B cell (primary cell): ENCODE data around the gene ALDH1A2. TPM values are rescaled to one million over a fixed set of nuclear protein-coding genes. Genes with fewer than 3 reads are reported as not detected.

Source experiments
- ATAC-seq: fragments of 200-7000 bp; cut with Tn5 transposase; one replicate; pipeline ENCODE4 v1.10.0; 2021; ENCODE audit warnings: low read depth, mild to moderate bottlenecking, moderate number of reproducible peaks, moderate library complexity
- CTCF ChIA-PET: fragments of 350-600 bp; sonication (Branson Sonifier 250); formaldehyde crosslinking; loops from one replicate; lab custom pipeline; 2021; ENCODE audit warnings: antibody characterized with exemption, inconsistent platforms; lab: Charles Lee
- POLR2A ChIA-PET: fragments of 350-600 bp; sonication (Branson Sonifier 250); formaldehyde crosslinking; loops from one replicate; lab custom pipeline; 2021; ENCODE audit warnings: antibody characterized with exemption; lab: Charles Lee
- DNase-seq: peaks from one replicate; pipeline ENCODE4 v3.0.0; 2013
- H2AFZ ChIP-seq: 2 replicates; pipeline ENCODE4 v1.6.1; 2012; ENCODE audit warnings: mild to moderate bottlenecking, low read depth, low read length; ENCODE audit not compliant: insufficient read depth, poor library complexity, severe bottlenecking
- H3K27ac ChIP-seq, 2 donors: 1 replicate in 1 of 2; 2 replicates in 1 of 2; pipeline ENCODE4 v1.5.1; 2012 to 2013; ENCODE audit warnings: low read length in 2 of 2, mild to moderate bottlenecking in 2 of 2, moderate library complexity in 1 of 2
- H3K27me3 ChIP-seq, 4 experiments: fragments of 200-600 bp in 1 of 4; sonication (generic) in 1 of 4; replicated peaks in 1 of 4; 1 replicate in 2 of 4; 2 replicates in 2 of 4; pipeline versions ENCODE4 v1.6.1 to v1.7.0; 2013 to 2016; ENCODE audit warnings: low read length in 3 of 4, mild to moderate bottlenecking in 2 of 4, mixed read lengths in 1 of 4, moderate library complexity in 1 of 4; ENCODE audit not compliant: insufficient read depth in 4 of 4, control insufficient read depth in 3 of 4; ENCODE audit errors: control extremely low read depth in 1 of 4
- H3K36me3 ChIP-seq, 2 experiments: replicated peaks in 1 of 2; 1 replicate in 1 of 2; 2 replicates in 1 of 2; pipeline versions ENCODE4 v1.6.1 to v1.7.1; 2013; ENCODE audit warnings: low read length in 1 of 2; ENCODE audit not compliant: insufficient read depth in 2 of 2, control insufficient read depth in 1 of 2; ENCODE audit errors: control extremely low read depth in 1 of 2, extremely low read depth in 1 of 2
- H3K4me1 ChIP-seq, 2 donors: fragments of 200-600 bp in 1 of 2; sonication (generic) in 1 of 2; 1 replicate in 1 of 2; 2 replicates in 1 of 2; pipeline versions ENCODE4 v1.5.1 to v1.6.1; 2013 to 2017; ENCODE audit warnings: low read length in 2 of 2; ENCODE audit not compliant: control insufficient read depth in 2 of 2, insufficient read depth in 2 of 2
- H3K4me2 ChIP-seq: replicated peaks from 2 replicates; pipeline ENCODE3; 2012; ENCODE audit warnings: mild to moderate bottlenecking, low read depth, low read length; ENCODE audit not compliant: poor library complexity, severe bottlenecking
- H3K4me3 ChIP-seq, 5 experiments: fragments of 200-600 bp in 1 of 5; sonication (generic) in 1 of 5; 1 replicate in 3 of 5; 2 replicates in 2 of 5; pipeline versions ENCODE4 v1.5.1 to v1.7.0; 2011 to 2016; ENCODE audit warnings: low read length in 4 of 5, mild to moderate bottlenecking in 4 of 5, low read depth in 2 of 5, control low read depth in 1 of 5, moderate library complexity in 1 of 5; ENCODE audit not compliant: insufficient read depth in 1 of 5; ENCODE audit errors: control extremely low read depth in 1 of 5, extremely low read depth in 1 of 5
- H3K79me2 ChIP-seq: fragments of 200-600 bp; sonication (generic); one replicate; pipeline ENCODE4 v1.6.0; 2016; ENCODE audit warnings: low read length; ENCODE audit not compliant: control insufficient read depth, insufficient read depth
- H3K9ac ChIP-seq: fragments of 200-600 bp; sonication (generic); 2 replicates; pipeline ENCODE4 v1.6.1; 2017; ENCODE audit warnings: mild to moderate bottlenecking, low read length, moderate library complexity
- H3K9me3 ChIP-seq, 3 donors: one replicate each; pipeline versions ENCODE4 v1.6.1 to v1.7.1; 2013; ENCODE audit warnings: low read length in 2 of 3; ENCODE audit not compliant: control insufficient read depth in 2 of 3, insufficient read depth in 1 of 3; ENCODE audit errors: control extremely low read depth in 1 of 3
- H4K20me1 ChIP-seq: 2 replicates; pipeline ENCODE4 v1.6.0; 2012; ENCODE audit warnings: mild to moderate bottlenecking, low read length; ENCODE audit not compliant: insufficient read depth, control insufficient read depth, poor library complexity, severe bottlenecking
- H3K27ac Mint-ChIP-seq: one replicate; pipeline ENCODE4 v1.8.0; 2021; ENCODE audit warnings: mixed read lengths
- H3K27me3 Mint-ChIP-seq: one replicate; pipeline ENCODE4 v1.8.0; 2021; ENCODE audit warnings: mixed read lengths
- H3K4me1 Mint-ChIP-seq: one replicate; pipeline ENCODE4 v1.8.0; 2021; ENCODE audit warnings: mixed read lengths
- H3K4me3 Mint-ChIP-seq: one replicate; pipeline ENCODE4 v1.8.0; 2021; ENCODE audit warnings: mixed read lengths
- H3K9me3 Mint-ChIP-seq: one replicate; pipeline ENCODE4 v1.8.0; 2022; ENCODE audit warnings: mixed read lengths; ENCODE audit not compliant: insufficient read depth
- CTCF ChIP-seq: fragments of 200-600 bp; IDR thresholded peaks from one replicate; pipeline ENCODE4 v1.8.0; 2022; ENCODE audit warnings: antibody characterized with exemption, mild to moderate bottlenecking
- EZH2 ChIP-seq: IDR thresholded peaks from 2 replicates; pipeline ENCODE4 v1.6.1; 2012; ENCODE audit warnings: borderline replicate concordance, low read depth, mild to moderate bottlenecking, moderate library complexity, low read length; ENCODE audit not compliant: insufficient read depth, poor library complexity, severe bottlenecking
- WGBS: methylation state at CpG from one replicate; pipeline ENCODE4 v1.1.5; 2013; ENCODE audit warnings: missing lambda C conversion rate; ENCODE audit not compliant: insufficient coverage; 5-methylcytosine and 5-hydroxymethylcytosine counted together
- intact Hi-C: fragments of 100-400 bp; cut with micrococcal nuclease; formaldehyde crosslinking; loops from one replicate; pipeline ENCODE4 v1.10.0; 2022
- polyA plus RNA-seq: library from polyadenylated mRNA; depleted of rRNA; stranded (reverse); fragments of >200 nt; gene quantifications from 2 replicates; pipeline ENCODE4 v1.2.3, GENCODE V29; 2012
- total RNA-seq, 2 donors: library from RNA; stranded (reverse); fragments of 120-200 nt in 1 of 2; gene quantifications; 1 replicate in 1 of 2; 2 replicates in 1 of 2; pipeline versions ENCODE4 v1.2.3 to v1.2.4, GENCODE V29; 2013 to 2022

The ALDH1A2 gene
- total and polyA plus RNA-seq, 2 donors (not counting 1 experiment from before 2014, with no cell fraction given), result not detected

GRCh38 chr15:58026552-58026951, 39.0 kb downstream of the ALDH1A2 start:
- H3K9me3 Mint-ChIP-seq, result peaks cover 32% of the 10 kb centered on the region
- no peaks in the 10 kb centered on the region for H3K79me2 ChIP-seq
- no peaks in the 10 kb centered on the region for H3K4me1 Mint-ChIP-seq
- intact Hi-C loops, result no loop called here
- WGBS, result 90% methylated on average over 7 of the region's 7 CpGs
- no peaks in the 10 kb centered on the region for H3K36me3 ChIP-seq
- no peak for ATAC-seq
- H3K4me3 ChIP-seq, result no peak overlapping the region
- H3K27me3 Mint-ChIP-seq, result peaks cover 4% of the 10 kb centered on the region
- TF ChIP-seq EZH2, result no peak
- TF ChIP-seq CTCF, result no peak
- no peak overlapping the region for H3K27ac ChIP-seq
- ChIA-PET POLR2A (no interaction called here), CTCF (no interaction called here)
- H3K27ac Mint-ChIP-seq, result no peak overlapping the region
- no peak overlapping the region for H2AFZ ChIP-seq
- H3K9ac ChIP-seq, result no peak overlapping the region
- H4K20me1 ChIP-seq, result no peaks in the 10 kb centered on the region
- H3K9me3 ChIP-seq, result peaks cover 6 to 32% (median 24%) of the 10 kb centered on the region in 3 donors
- no peak overlapping the region for H3K4me3 Mint-ChIP-seq
- H3K4me1 ChIP-seq, result no peaks in the 10 kb centered on the region
- H3K27me3 ChIP-seq, result no peaks in the 10 kb centered on the region
- H3K4me2 ChIP-seq, result no peak overlapping the region
- no peak for DNase-seq

GRCh38 chr15:58026051-58026450, 39.5 kb downstream of the ALDH1A2 start:
- no peak overlapping the region for H3K27ac ChIP-seq
- intact Hi-C loops, result no loop called here
- ATAC-seq (no peak), DNase-seq (no peak)
- H4K20me1 ChIP-seq, result no peaks in the 10 kb centered on the region
- WGBS, result 100% methylated on average over 1 of the region's 1 CpG
- no peaks in the 10 kb centered on the region for H3K36me3 ChIP-seq
- no peak overlapping the region for H3K4me2 ChIP-seq
- no peaks in the 10 kb centered on the region for H3K4me1 ChIP-seq
- Mint-ChIP-seq H3K4me1 (no peaks in the 10 kb centered on the region), H3K27ac (no peak overlapping the region), H3K4me3 (no peak overlapping the region), H3K9me3 (peaks cover 32% of the 10 kb centered on the region), H3K27me3 (peaks cover 4% of the 10 kb centered on the region)
- H3K9ac ChIP-seq, result no peak overlapping the region
- H2AFZ ChIP-seq, result no peak overlapping the region
- H3K9me3 ChIP-seq, result peaks cover 6 to 36% (median 24%) of the 10 kb centered on the region in 3 donors
- H3K4me3 ChIP-seq, result no peak overlapping the region
- no peak for TF ChIP-seq EZH2
- TF ChIP-seq CTCF, result no peak
- ChIA-PET CTCF (no interaction called here), POLR2A (no interaction called here)
- no peaks in the 10 kb centered on the region for H3K27me3 ChIP-seq
- H3K79me2 ChIP-seq, result no peaks in the 10 kb centered on the region
